Omental fat pad (tissue), 4 donors: Measurements from ENCODE around the gene BCL2L2. TPM values are rescaled to one million over a fixed set of nuclear protein-coding genes. Genes with fewer than 3 reads are reported as not detected.

Experiments used
- ATAC-seq: fragments of 150-250 bp; one replicate; pipeline ENCODE4 v1.9.1; 2016; ENCODE audit warnings: mild to moderate bottlenecking, moderate library complexity; ENCODE audit not compliant: low FRiP score
- DNase-seq: peaks from one replicate; pipeline ENCODE4 v3.0.0-alpha.2; 2019; ENCODE audit warnings: low spot score
- total RNA-seq, 4 donors: library from RNA; depleted of rRNA; stranded (reverse); fragments of >200 nt; gene quantifications; one replicate each; pipeline ENCODE4 v1.1.0, GENCODE V29; 2016
- TF ChIP-seq, protein P1 (sequence below), 3 donors: fragments of 450-650 bp; IDR thresholded peaks; one replicate each; pipeline ENCODE4 v1.5.1; 2016 to 2017; ENCODE audit warnings: antibody characterized with exemption in 3 of 3, mild to moderate bottlenecking in 3 of 3, moderate library complexity in 2 of 3

BCL2L2 gene
- total RNA-seq, 4 donors from 2014 or later: 37.2 to 62.7 (median 51.8) TPM

DNA sequence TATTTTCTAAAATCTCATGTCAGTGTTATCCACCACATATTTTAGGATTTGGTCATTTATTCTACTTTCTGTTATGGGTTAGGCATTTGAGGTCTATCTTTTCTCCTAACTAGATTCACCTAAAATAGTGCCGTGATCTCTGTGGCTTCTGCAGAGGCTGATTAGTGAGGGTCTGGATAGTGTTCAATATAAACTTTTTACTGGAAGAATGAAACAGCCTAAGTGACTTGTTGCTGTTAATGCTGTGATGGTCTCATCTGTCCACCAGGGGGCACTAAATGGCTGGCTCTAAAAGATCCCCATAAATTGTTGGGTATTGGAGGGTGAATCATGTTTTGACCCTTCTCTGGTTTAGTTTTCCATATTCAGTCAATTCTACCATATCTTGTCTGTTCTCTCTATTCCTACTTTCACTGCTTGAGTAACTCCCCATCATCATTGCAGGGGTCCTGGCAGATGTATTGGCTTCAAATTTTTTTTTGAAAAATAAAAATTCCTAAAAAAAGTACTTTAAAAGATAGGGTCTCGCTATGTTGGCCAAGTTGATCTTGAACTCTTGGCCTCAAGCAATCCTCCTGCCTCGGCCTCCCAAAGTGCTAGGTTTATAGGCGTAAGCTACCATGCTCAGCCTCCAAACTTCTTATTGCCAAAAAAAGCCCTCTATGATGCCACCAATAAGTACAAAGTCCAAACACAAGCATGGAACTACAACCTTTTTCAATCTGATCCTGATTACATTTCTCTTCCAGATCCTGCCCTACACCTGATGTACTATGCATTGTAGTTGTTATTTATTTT is 21.5 kb downstream of the BCL2L2 start:
- ATAC-seq (peak; percentile 53), DNase-seq (peak; percentile 63)
- TF ChIP-seq, protein P1, sequence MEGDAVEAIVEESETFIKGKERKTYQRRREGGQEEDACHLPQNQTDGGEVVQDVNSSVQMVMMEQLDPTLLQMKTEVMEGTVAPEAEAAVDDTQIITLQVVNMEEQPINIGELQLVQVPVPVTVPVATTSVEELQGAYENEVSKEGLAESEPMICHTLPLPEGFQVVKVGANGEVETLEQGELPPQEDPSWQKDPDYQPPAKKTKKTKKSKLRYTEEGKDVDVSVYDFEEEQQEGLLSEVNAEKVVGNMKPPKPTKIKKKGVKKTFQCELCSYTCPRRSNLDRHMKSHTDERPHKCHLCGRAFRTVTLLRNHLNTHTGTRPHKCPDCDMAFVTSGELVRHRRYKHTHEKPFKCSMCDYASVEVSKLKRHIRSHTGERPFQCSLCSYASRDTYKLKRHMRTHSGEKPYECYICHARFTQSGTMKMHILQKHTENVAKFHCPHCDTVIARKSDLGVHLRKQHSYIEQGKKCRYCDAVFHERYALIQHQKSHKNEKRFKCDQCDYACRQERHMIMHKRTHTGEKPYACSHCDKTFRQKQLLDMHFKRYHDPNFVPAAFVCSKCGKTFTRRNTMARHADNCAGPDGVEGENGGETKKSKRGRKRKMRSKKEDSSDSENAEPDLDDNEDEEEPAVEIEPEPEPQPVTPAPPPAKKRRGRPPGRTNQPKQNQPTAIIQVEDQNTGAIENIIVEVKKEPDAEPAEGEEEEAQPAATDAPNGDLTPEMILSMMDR (IDR thresholded peaks at IDR 0.05): no peak

- no peak for DNase-seq
- TF ChIP-seq, protein P1 (IDR thresholded peaks at IDR 0.05): no peak
- no peak for ATAC-seq
Observed at GRCh38 chr14:23335623-23336022, 29.0 kb downstream of the BCL2L2 start.

GRCh38 chr14:23339506-23340268 is 33.1 kb downstream of the BCL2L2 start:
- DNase-seq: no peak
- TF ChIP-seq, protein P1 (IDR thresholded peaks at IDR 0.05): no peak
- ATAC-seq: no peak

- ATAC-seq (no peak), DNase-seq (no peak)
- TF ChIP-seq, protein P1 (IDR thresholded peaks at IDR 0.05): no peak
Observed at GRCh38 chr14:23344481-23344880, 37.8 kb downstream of the BCL2L2 start.

- TF ChIP-seq, protein P1 (IDR thresholded peaks at IDR 0.05): no peak
- ATAC-seq (no peak), DNase-seq (no peak)
Observed at GRCh38 chr14:23345987-23346692, 39.5 kb downstream of the BCL2L2 start.

DNA sequence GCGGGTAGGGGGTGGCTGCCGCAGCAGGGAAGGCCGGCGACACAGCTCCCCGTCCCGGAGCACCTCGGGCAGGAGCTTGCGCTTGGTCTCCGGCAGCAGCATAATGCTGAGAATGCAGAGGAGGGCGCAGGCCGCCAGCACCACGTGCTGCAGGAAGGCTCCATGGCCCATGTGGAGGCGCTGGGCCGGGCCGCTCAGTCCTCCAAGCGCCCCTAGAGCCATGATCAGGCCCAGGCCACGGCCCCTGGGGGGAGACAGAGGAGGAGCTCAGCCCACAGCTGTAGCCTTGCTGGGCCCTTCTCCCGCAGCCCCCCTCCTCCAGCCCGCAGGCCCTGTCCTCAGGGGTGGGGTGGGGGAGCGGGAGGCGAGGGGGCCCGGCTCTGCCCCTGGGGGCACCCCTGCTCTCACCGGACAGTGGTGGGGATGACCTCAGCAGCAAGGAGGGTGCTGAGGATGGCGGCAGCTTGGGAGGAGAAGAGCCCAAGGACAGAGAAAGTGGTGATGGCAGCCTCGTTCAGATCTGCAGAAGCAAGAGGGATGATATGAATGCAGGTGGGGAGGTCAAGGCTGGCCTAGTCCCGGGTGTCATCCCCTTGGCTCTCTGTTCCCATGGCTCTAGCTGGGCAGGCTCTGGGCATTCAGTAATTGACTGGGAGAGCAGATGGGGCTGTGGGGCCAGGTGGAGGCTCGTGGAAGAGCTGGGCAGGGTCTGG is 40.2 kb downstream of the BCL2L2 start:
- no peak for DNase-seq
- TF ChIP-seq, protein P1 (IDR thresholded peaks at IDR 0.05): no peak
- no peak for ATAC-seq
